Rectal smooth muscle tissue (tissue), 1 donor: Measurements from ENCODE around the gene CSNK1E.

Experiments
- H3K27ac ChIP-seq: one replicate; pipeline ENCODE4 v1.7.0; 2013; ENCODE audit warnings: low read depth, low read length, inconsistent platforms
- H3K27me3 ChIP-seq: one replicate; pipeline ENCODE4 v1.7.0; 2013; ENCODE audit warnings: low read length; ENCODE audit not compliant: control insufficient read depth, insufficient read depth
- H3K36me3 ChIP-seq: one replicate; pipeline ENCODE4 v1.7.0; 2013; ENCODE audit warnings: low read length; ENCODE audit not compliant: control insufficient read depth, insufficient read depth
- H3K4me1 ChIP-seq: one replicate; pipeline ENCODE4 v1.7.0; 2013; ENCODE audit warnings: low read length; ENCODE audit not compliant: control insufficient read depth, insufficient read depth
- H3K4me3 ChIP-seq: one replicate; pipeline ENCODE4 v1.7.0; 2013; ENCODE audit warnings: low read length
- H3K9ac ChIP-seq: one replicate; pipeline ENCODE4 v1.7.0; 2013; ENCODE audit warnings: low read length

Gene CSNK1E

GRCh38 chr22:38273135-38273826, 44.0 kb downstream of the CSNK1E start:
- Histone ChIP-seq H3K27ac (peak overlapping the region; percentile 92), H3K4me1 (peaks cover 21% of the 10 kb centered on the region)

GRCh38 chr22:38272373-38273134, 44.7 kb downstream of the CSNK1E start, which contains the start of gene TMEM184B:
Gene TMEM184B, minus strand, starts transcription at chr22:38273010. Its CDS starts 25,049 bp downstream, at chr22:38247961.
- H3K36me3 ChIP-seq = no peaks in the 10 kb centered on the region
- H3K27ac ChIP-seq = peak within 1 kb of the TSS; percentile 92
- H3K27me3 ChIP-seq = no peaks in the 10 kb centered on the region
- H3K4me3 ChIP-seq = peak within 1 kb of the TSS; percentile 87
- peaks cover 21% of the 10 kb centered on the region for H3K4me1 ChIP-seq
- peak within 1 kb of the TSS; percentile 76 for H3K9ac ChIP-seq

More at GRCh38 chr22:38273135-38273826, 44.0 kb downstream of the CSNK1E start:
- Histone ChIP-seq H3K4me3 (peak overlapping the region; percentile 70), H3K27me3 (no peaks in the 10 kb centered on the region), H3K9ac (peak overlapping the region; percentile 66), H3K36me3 (no peaks in the 10 kb centered on the region)

GRCh38 chr22:38271927-38272372, 45.3 kb downstream of the CSNK1E start:
- peak overlapping the region; percentile 76 for H3K9ac ChIP-seq
- H3K4me3 ChIP-seq = peak overlapping the region; percentile 87
- H3K36me3 ChIP-seq = no peaks in the 10 kb centered on the region
- peaks cover 21% of the 10 kb centered on the region for H3K4me1 ChIP-seq
- peak overlapping the region; percentile 92 for H3K27ac ChIP-seq
- H3K27me3 ChIP-seq = no peaks in the 10 kb centered on the region

GRCh38 chr22:38271101-38271500, 46.1 kb downstream of the CSNK1E start:
- peaks cover 26% of the 10 kb centered on the region for H3K4me1 ChIP-seq
- no peak overlapping the region for H3K27ac ChIP-seq
- H3K9ac ChIP-seq = no peak overlapping the region
- H3K27me3 ChIP-seq = no peaks in the 10 kb centered on the region
- H3K4me3 ChIP-seq = no peak overlapping the region
- H3K36me3 ChIP-seq = no peaks in the 10 kb centered on the region

GRCh38 chr22:38270091-38270992, 46.9 kb downstream of the CSNK1E start:
- Histone ChIP-seq H3K4me3 (no peak overlapping the region), H3K27me3 (no peaks in the 10 kb centered on the region), H3K27ac (no peak overlapping the region), H3K4me1 (peaks cover 28% of the 10 kb centered on the region), H3K36me3 (no peaks in the 10 kb centered on the region), H3K9ac (no peak overlapping the region)

GRCh38 chr22:38269466-38269865, 47.8 kb downstream of the CSNK1E start:
- Histone ChIP-seq H3K4me3 (no peak overlapping the region), H3K4me1 (peaks cover 28% of the 10 kb centered on the region), H3K36me3 (no peaks in the 10 kb centered on the region), H3K27ac (no peak overlapping the region), H3K27me3 (no peaks in the 10 kb centered on the region), H3K9ac (no peak overlapping the region)

- Histone ChIP-seq H3K9ac (no peak overlapping the region), H3K27me3 (no peaks in the 10 kb centered on the region), H3K4me3 (no peak overlapping the region), H3K4me1 (peaks cover 29% of the 10 kb centered on the region), H3K36me3 (no peaks in the 10 kb centered on the region), H3K27ac (no peak overlapping the region)
These were observed 50.1 kb downstream of the CSNK1E start for GRCh38 chr22:38267086-38267485.

- peaks cover 24% of the 10 kb centered on the region for H3K4me1 ChIP-seq
- no peaks in the 10 kb centered on the region for H3K36me3 ChIP-seq
- no peak overlapping the region for H3K4me3 ChIP-seq
- no peaks in the 10 kb centered on the region for H3K27me3 ChIP-seq
- H3K27ac ChIP-seq = no peak overlapping the region
- no peak overlapping the region for H3K9ac ChIP-seq
These were observed 51.1 kb downstream of the CSNK1E start for GRCh38 chr22:38266120-38266519.

- no peaks in the 10 kb centered on the region for H3K36me3 ChIP-seq
- H3K27me3 ChIP-seq = no peaks in the 10 kb centered on the region
- H3K4me3 ChIP-seq = no peak overlapping the region
- no peak overlapping the region for H3K27ac ChIP-seq
- H3K4me1 ChIP-seq = peaks cover 27% of the 10 kb centered on the region
- no peak overlapping the region for H3K9ac ChIP-seq
These were observed 52.9 kb downstream of the CSNK1E start for GRCh38 chr22:38264322-38264843.

- H3K4me1 ChIP-seq = peaks cover 32% of the 10 kb centered on the region
- H3K9ac ChIP-seq = no peak overlapping the region
- no peak overlapping the region for H3K4me3 ChIP-seq
- H3K36me3 ChIP-seq = no peaks in the 10 kb centered on the region
- no peak overlapping the region for H3K27ac ChIP-seq
- no peaks in the 10 kb centered on the region for H3K27me3 ChIP-seq
These were observed 55.0 kb downstream of the CSNK1E start for GRCh38 chr22:38262051-38262795.

- Histone ChIP-seq H3K9ac (no peak overlapping the region), H3K27ac (peak overlapping the region; percentile 5), H3K27me3 (no peaks in the 10 kb centered on the region), H3K36me3 (no peaks in the 10 kb centered on the region), H3K4me3 (no peak overlapping the region), H3K4me1 (peaks cover 26% of the 10 kb centered on the region)
These were observed 56.2 kb downstream of the CSNK1E start for GRCh38 chr22:38260761-38261681.
